Thoracic aorta (tissue), 2 donors: Measurements from ENCODE around the gene ACOT13. TPM values are rescaled to one million over a fixed set of nuclear protein-coding genes. Genes with fewer than 3 reads are reported as not detected.

ENCODE experiments used
- ATAC-seq: fragments of 150-250 bp; one replicate; pipeline ENCODE4 v1.8.0; 2017; ENCODE audit warnings: low read depth; ENCODE audit not compliant: insufficient number of reproducible peaks, low FRiP score
- DNase-seq: peaks from one replicate; pipeline ENCODE4 v3.0.0-alpha.2; 2020; ENCODE audit warnings: low spot score
- H3K27ac ChIP-seq, 2 donors: fragments of 200-600 bp; sonication (generic); 1 replicate in 1 of 2; 2 replicates in 1 of 2; pipeline ENCODE4 v1.5.1; 2016; ENCODE audit warnings: mild to moderate bottlenecking in 2 of 2, moderate library complexity in 2 of 2
- H3K27me3 ChIP-seq: fragments of 200-600 bp; sonication (generic); replicated peaks from 2 replicates; pipeline ENCODE4 v1.6.0; 2016; ENCODE audit warnings: mild to moderate bottlenecking; ENCODE audit not compliant: insufficient read depth
- H3K36me3 ChIP-seq: fragments of 200-600 bp; sonication (generic); one replicate; pipeline ENCODE4 v1.5.1; 2016
- H3K4me1 ChIP-seq, 2 donors: fragments of 200-600 bp; sonication (generic); 1 replicate in 1 of 2; 2 replicates in 1 of 2; pipeline versions ENCODE4 v1.5.1 to v1.6.0; 2016; ENCODE audit warnings: low read depth in 2 of 2, mild to moderate bottlenecking in 1 of 2; ENCODE audit not compliant: control insufficient read depth in 1 of 2
- H3K4me3 ChIP-seq: fragments of 200-600 bp; sonication (generic); 2 replicates; pipeline ENCODE4 v1.5.1; 2016; ENCODE audit warnings: mild to moderate bottlenecking
- H3K9me3 ChIP-seq: fragments of 200-600 bp; sonication (generic); 2 replicates; pipeline ENCODE4 v1.5.1; 2016
- CTCF ChIP-seq: fragments of 200-600 bp; sonication (generic); IDR thresholded peaks from one replicate; pipeline ENCODE4 v1.5.1; 2019; ENCODE audit warnings: antibody characterized with exemption
- total RNA-seq, 2 donors: library from RNA; depleted of rRNA; stranded (reverse); fragments of >200 nt; gene quantifications; one replicate each; pipeline versions ENCODE4 v1.1.0 to v1.2.3, GENCODE V29; 2016

The ACOT13 gene
- total RNA-seq, 2 donors from 2014 or later: 2.5 to 5.8 TPM

- peaks cover 35 to 36% of the 10 kb centered on the region in 2 donors for H3K4me1 ChIP-seq
- H3K36me3 ChIP-seq: peaks cover 7% of the 10 kb centered on the region
- TF ChIP-seq CTCF: no peak
- H3K27me3 ChIP-seq: no peaks in the 10 kb centered on the region
- H3K9me3 ChIP-seq: no peaks in the 10 kb centered on the region
- DNase-seq (no peak), ATAC-seq (no peak)
- peak within 1 kb of the TSS; percentile 98 for H3K4me3 ChIP-seq
- H3K27ac ChIP-seq: peak within 1 kb of the TSS; percentile 100
Observed at GRCh38 chr6:24719125-24719971, 52.5 kb downstream of the ACOT13 start, which contains the start of gene C6orf62. Gene C6orf62, minus strand, starts transcription at chr6:24719154. Its CDS starts 486 bp downstream, at chr6:24718668.

GRCh38 chr6:24720131-24720603 is 53.3 kb downstream of the ACOT13 start:
- no peak for TF ChIP-seq CTCF
- Histone ChIP-seq H3K4me3 (peak overlapping the region; percentile 98), H3K27me3 (no peaks in the 10 kb centered on the region), H3K4me1 (peaks cover 27 to 28% of the 10 kb centered on the region in 2 donors), H3K9me3 (no peaks in the 10 kb centered on the region), H3K36me3 (peaks cover 4% of the 10 kb centered on the region), H3K27ac (peak overlapping the region; percentile 100)
- ATAC-seq: peak; percentile 5
- DNase-seq: no peak

GRCh38 chr6:24720604-24721460 is 54.0 kb downstream of the ACOT13 start:
- Histone ChIP-seq H3K27ac (peak overlapping the region; percentile 100), H3K4me3 (peak overlapping the region; percentile 98), H3K4me1 (peaks cover 20 to 21% of the 10 kb centered on the region in 2 donors), H3K9me3 (no peaks in the 10 kb centered on the region), H3K36me3 (peaks cover 4% of the 10 kb centered on the region), H3K27me3 (no peaks in the 10 kb centered on the region)
- ATAC-seq (peak; percentile 94), DNase-seq (peak; percentile 99)
- no peak for TF ChIP-seq CTCF

GRCh38 chr6:24721461-24722215 is 54.8 kb downstream of the ACOT13 start:
- H3K4me1 ChIP-seq: peaks cover 12 to 13% of the 10 kb centered on the region in 2 donors
- peak; percentile 42 for ATAC-seq
- DNase-seq: peak; percentile 78
- H3K9me3 ChIP-seq: no peaks in the 10 kb centered on the region
- H3K27me3 ChIP-seq: no peaks in the 10 kb centered on the region
- peaks cover 4% of the 10 kb centered on the region for H3K36me3 ChIP-seq
- H3K4me3 ChIP-seq: peak overlapping the region; percentile 98
- peak overlapping the region; percentile 100 for H3K27ac ChIP-seq
- no peak for TF ChIP-seq CTCF
